Neural crest cell (in vitro differentiated cells): ENCODE measurements around the gene CRYBB2. TPM values are rescaled to one million over a fixed set of nuclear protein-coding genes. Genes with fewer than 3 reads are reported as not detected.
"Not testable (repeated sequence)": the region's sequence is repeated elsewhere in the genome, so short reads cannot be mapped to it uniquely, and the experiment has no call there.

ENCODE experiments used
- DNase-seq: peaks from one replicate; pipeline ENCODE4 v3.0.0; 2021; ENCODE audit warnings: low read depth, mixed read lengths, low spot score
- H3K27ac Mint-ChIP-seq: one replicate; pipeline ENCODE4 v1.8.0; 2021; ENCODE audit warnings: mild to moderate bottlenecking, mixed read lengths; ENCODE audit not compliant: unreplicated experiment
- H3K27me3 Mint-ChIP-seq: 2 replicates; pipeline ENCODE4 v1.8.0; 2021; ENCODE audit warnings: low read depth, mild to moderate bottlenecking, mixed read lengths
- H3K36me3 Mint-ChIP-seq: 2 replicates; pipeline ENCODE4 v1.8.0; 2021; ENCODE audit warnings: low read depth, mild to moderate bottlenecking, mixed read lengths
- H3K4me1 Mint-ChIP-seq: 2 replicates; pipeline ENCODE4 v1.8.0; 2021; ENCODE audit warnings: mixed read lengths
- H3K4me3 Mint-ChIP-seq: one replicate; pipeline ENCODE4 v1.8.0; 2021; ENCODE audit warnings: mild to moderate bottlenecking, mixed read lengths
- H3K9me3 Mint-ChIP-seq: 2 replicates; pipeline ENCODE4 v1.8.0; 2021; ENCODE audit warnings: mixed read lengths
- total RNA-seq: library from RNA; stranded (reverse); gene quantifications from 2 replicates; pipeline ENCODE4 v1.2.1, GENCODE V29; 2021
- TF ChIP-seq, protein P1 (sequence below): fragments of 200-600 bp; sonication (generic); conservative IDR thresholded peaks from 2 replicates; pipeline ENCODE4 v1.5.0; 2021; ENCODE audit warnings: antibody characterized with exemption, mild to moderate bottlenecking

The CRYBB2 gene
- total RNA-seq, 1 donor from 2014 or later = not detected

DNA sequence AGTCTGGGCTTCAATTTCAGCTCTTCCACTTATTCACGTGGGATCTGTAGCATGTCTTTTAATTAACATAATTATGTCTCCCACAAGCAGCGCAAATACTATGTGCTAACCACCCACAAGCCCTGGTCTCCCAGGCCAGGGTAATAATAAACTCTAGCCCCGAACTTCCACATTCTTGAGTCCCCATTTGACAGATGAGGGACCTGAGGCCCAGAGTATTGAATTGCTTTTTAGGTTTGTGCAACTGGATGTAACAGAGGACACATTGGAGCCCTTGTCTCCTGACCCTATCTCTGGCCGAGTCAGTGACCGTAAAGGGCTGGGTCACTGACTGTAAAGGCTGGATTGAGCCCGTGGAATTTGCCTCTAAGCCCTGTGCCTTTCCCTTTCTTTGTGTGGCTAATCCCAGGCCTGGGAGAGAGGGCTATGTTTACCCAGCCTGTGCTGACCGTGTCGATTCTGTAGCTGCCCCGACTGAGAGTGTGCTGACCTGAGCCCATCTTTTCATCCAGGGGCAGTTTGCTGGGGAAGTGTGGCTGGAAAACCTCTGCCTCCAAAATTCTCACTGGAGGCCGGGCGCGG is 3.9 kb downstream of the CRYBB2 start:
- Mint-ChIP-seq H3K4me1 (peaks cover 8% of the 10 kb centered on the region), H3K4me3 (no peak overlapping the region), H3K27me3 (peaks cover 28% of the 10 kb centered on the region), H3K9me3 (no peaks in the 10 kb centered on the region), H3K36me3 (no peaks in the 10 kb centered on the region), H3K27ac (no peak overlapping the region)
- no peak for DNase-seq
- TF ChIP-seq, protein P1, sequence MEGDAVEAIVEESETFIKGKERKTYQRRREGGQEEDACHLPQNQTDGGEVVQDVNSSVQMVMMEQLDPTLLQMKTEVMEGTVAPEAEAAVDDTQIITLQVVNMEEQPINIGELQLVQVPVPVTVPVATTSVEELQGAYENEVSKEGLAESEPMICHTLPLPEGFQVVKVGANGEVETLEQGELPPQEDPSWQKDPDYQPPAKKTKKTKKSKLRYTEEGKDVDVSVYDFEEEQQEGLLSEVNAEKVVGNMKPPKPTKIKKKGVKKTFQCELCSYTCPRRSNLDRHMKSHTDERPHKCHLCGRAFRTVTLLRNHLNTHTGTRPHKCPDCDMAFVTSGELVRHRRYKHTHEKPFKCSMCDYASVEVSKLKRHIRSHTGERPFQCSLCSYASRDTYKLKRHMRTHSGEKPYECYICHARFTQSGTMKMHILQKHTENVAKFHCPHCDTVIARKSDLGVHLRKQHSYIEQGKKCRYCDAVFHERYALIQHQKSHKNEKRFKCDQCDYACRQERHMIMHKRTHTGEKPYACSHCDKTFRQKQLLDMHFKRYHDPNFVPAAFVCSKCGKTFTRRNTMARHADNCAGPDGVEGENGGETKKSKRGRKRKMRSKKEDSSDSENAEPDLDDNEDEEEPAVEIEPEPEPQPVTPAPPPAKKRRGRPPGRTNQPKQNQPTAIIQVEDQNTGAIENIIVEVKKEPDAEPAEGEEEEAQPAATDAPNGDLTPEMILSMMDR = no peak

DNA sequence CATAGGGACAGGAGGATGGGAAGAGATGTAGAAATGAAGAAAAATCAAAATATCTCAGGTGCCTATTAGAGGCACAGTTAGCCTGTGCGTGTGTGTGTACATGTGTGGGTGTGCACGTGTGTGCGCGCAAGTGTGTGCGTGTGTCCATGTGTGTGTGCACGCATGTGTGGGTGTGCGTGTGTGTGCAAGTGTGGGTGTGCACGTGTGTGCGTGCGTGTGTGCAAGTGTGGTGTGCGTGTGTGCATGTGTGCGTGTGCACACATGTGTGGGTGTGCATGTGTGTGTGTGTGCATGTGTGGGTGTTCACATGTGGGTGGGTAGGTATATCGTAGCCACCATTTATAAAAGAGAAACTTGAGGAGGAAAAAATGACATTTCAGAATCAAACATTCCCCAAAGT is 9.4 kb downstream of the CRYBB2 start:
- Mint-ChIP-seq H3K27me3 (peaks cover 7% of the 10 kb centered on the region), H3K4me1 (no peaks in the 10 kb centered on the region), H3K4me3 (no peak overlapping the region), H3K36me3 (no peaks in the 10 kb centered on the region), H3K9me3 (no peaks in the 10 kb centered on the region), H3K27ac (no peak overlapping the region)
- TF ChIP-seq, protein P1 = no peak
- DNase-seq = no peak

DNA sequence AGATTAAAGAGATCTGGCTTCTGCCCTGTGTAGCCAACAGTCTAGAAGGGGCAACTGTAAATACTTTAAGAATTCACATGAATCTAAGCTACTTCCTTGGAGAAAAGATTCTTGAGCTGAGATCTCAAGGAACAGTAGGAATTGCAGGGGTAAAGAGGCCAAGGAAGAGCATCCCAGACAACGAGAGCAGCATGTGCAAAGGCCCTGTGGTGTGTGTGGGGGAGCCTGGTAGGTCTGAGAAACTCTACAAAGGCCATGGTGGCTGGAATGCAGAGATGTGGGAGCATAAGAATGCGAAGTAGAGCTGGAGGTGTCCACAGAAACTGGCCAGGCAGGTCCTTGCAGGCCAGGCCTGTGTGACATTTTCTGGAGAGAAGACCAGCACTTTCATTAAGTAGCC is 11.3 kb downstream of the CRYBB2 start:
- H3K4me3 Mint-ChIP-seq, DNase-seq, H3K27ac Mint-ChIP-seq, H3K4me1 Mint-ChIP-seq, H3K9me3 Mint-ChIP-seq, H3K36me3 Mint-ChIP-seq: not testable (repeated sequence)
- peaks cover 16% of the 10 kb centered on the region for H3K27me3 Mint-ChIP-seq

DNA sequence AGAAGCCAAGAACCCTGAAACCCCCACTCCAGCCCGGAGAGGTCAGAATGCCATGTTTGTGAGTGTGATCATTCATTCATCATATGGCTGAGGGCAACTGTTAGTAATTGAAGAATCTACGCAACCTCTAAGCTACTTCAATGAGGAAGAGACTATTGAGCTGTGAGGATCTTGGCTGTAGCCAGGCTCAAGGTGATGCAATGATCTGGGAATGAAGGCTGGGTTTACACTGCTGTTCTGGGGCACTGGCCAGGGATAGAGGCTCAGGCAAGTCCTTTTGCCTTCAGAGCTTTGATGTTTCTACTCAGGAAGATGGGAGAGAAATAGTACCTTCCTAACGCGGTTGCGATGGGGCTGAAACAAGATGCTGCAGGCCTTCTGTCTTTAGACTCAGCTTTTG is 12.9 kb downstream of the CRYBB2 start:
- peaks cover 16% of the 10 kb centered on the region for H3K27me3 Mint-ChIP-seq
- no peak overlapping the region for H3K27ac Mint-ChIP-seq
- H3K4me1 Mint-ChIP-seq = peaks cover 9% of the 10 kb centered on the region
- no peak for DNase-seq
- H3K4me3 Mint-ChIP-seq = no peak overlapping the region
- H3K9me3 Mint-ChIP-seq = no peaks in the 10 kb centered on the region
- H3K36me3 Mint-ChIP-seq = no peaks in the 10 kb centered on the region
- TF ChIP-seq, protein P1 = no peak

DNA sequence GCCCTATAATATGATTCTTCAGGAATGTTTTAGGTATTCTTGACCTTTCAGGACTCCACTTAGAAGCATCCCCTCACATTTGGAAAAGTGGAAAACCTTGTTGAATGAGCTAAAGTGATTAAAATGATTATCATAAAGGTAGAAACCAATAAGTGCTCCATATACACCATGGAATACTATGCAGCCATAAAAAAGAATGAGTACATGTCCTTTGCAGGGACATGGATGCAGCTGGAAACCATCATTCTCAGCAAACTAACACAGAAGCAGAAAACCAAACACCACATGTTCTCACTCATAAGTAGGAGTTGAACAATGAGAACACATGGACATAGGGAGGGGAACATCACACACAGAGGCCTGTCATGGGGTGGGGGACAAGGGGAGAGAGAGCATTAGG is 14.3 kb downstream of the CRYBB2 start:
- not testable (repeated sequence) for DNase-seq, H3K9me3 Mint-ChIP-seq, H3K4me3 Mint-ChIP-seq, H3K27ac Mint-ChIP-seq, H3K36me3 Mint-ChIP-seq, H3K4me1 Mint-ChIP-seq
- peaks cover 22% of the 10 kb centered on the region for H3K27me3 Mint-ChIP-seq

DNA sequence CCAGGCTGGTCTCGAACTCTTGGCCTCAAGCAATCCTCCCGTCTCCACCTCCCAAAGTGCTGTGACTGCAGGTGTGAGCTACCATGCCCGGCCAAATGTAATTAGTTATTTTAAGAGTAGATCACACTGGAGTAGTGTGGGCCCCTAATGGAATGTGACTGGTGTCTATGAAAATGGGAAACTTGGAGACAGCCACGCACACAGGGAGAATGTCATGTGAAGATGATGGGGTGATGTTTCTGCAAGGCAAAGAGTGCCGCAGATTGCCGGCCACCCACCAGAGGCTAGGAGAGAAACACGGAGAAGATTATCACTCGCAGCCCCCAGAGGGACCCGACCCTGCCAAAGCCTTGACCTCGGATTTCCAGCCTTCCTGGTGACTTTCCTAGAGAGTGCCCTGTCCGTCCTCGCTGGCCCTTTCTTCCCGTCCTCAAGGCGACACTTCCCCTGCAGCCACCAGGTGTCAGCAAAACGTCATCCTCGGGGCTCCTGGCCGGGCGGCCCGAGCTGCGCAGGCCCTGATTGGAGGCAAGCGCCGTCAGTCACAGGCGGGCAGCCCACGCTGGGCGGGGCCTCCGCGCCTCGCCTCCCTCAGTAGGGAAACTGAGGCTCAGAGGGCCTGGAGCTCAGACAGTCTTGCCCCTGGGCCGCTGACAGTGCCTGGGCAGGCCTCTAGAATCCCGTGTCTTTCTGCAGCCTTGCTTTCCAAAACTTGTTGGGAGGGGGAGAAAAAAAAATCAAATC is 16.3 kb downstream of the CRYBB2 start:
- H3K27me3 Mint-ChIP-seq = peaks cover 28% of the 10 kb centered on the region

More for the DNA sequence above, 16.3 kb downstream of the CRYBB2 start:
- no peak overlapping the region for H3K27ac Mint-ChIP-seq
- no peaks in the 10 kb centered on the region for H3K9me3 Mint-ChIP-seq
- peaks cover 9% of the 10 kb centered on the region for H3K4me1 Mint-ChIP-seq
- H3K4me3 Mint-ChIP-seq = no peak overlapping the region
- no peaks in the 10 kb centered on the region for H3K36me3 Mint-ChIP-seq
- peak; percentile 89 for DNase-seq
- TF ChIP-seq, protein P1 = peak; percentile 77
